Natural killer cell (primary cell): ENCODE data around the gene SYNE2. TPM values are rescaled to one million over a fixed set of nuclear protein-coding genes. Genes with fewer than 3 reads are reported as not detected.

Experiments used
- ATAC-seq, 3 donors: fragments of 150-1000 bp in 2 of 3; fragments of 200-7000 bp in 1 of 3; cut with Tn5 transposase; 1 replicate in 1 of 3; 2 replicates in 2 of 3; pipeline ENCODE4 v1.10.0; 2021; ENCODE audit warnings: mild to moderate bottlenecking in 2 of 3, moderate library complexity in 2 of 3
- DNase-seq, 2 donors: peaks; one replicate each; pipeline versions ENCODE4 v3.0.0 to v3.0.0-alpha.2; 2013 to 2021; ENCODE audit warnings: mixed read lengths in 1 of 2
- H3K27ac ChIP-seq: one replicate; pipeline ENCODE4 v1.5.1; 2013; ENCODE audit warnings: mild to moderate bottlenecking, low read length
- H3K27me3 ChIP-seq: one replicate; pipeline ENCODE4 v1.6.1; 2013; ENCODE audit warnings: low read length; ENCODE audit not compliant: control insufficient read depth, insufficient read depth
- H3K36me3 ChIP-seq: one replicate; pipeline ENCODE4 v1.6.1; 2013; ENCODE audit warnings: low read length; ENCODE audit not compliant: control insufficient read depth, insufficient read depth
- H3K4me1 ChIP-seq: one replicate; pipeline ENCODE4 v1.6.1; 2013; ENCODE audit warnings: low read length; ENCODE audit not compliant: control insufficient read depth, insufficient read depth
- H3K4me3 ChIP-seq: one replicate; pipeline ENCODE4 v1.5.1; 2013; ENCODE audit warnings: low read length
- H3K9me3 ChIP-seq: one replicate; pipeline ENCODE4 v1.6.1; 2013; ENCODE audit warnings: low read length; ENCODE audit not compliant: control insufficient read depth, insufficient read depth
- H3K27ac Mint-ChIP-seq, 2 donors: one replicate each; pipeline ENCODE4 v1.8.0; 2022; ENCODE audit warnings: mild to moderate bottlenecking in 2 of 2, mixed read lengths in 2 of 2, moderate library complexity in 1 of 2
- H3K27me3 Mint-ChIP-seq, 2 donors: one replicate each; pipeline ENCODE4 v1.8.0; 2022; ENCODE audit warnings: low read depth in 2 of 2, mixed read lengths in 2 of 2
- H3K36me3 Mint-ChIP-seq: one replicate; pipeline ENCODE4 v1.8.0; 2022; ENCODE audit warnings: mixed read lengths
- H3K4me1 Mint-ChIP-seq, 2 donors: one replicate each; pipeline ENCODE4 v1.8.0; 2022; ENCODE audit warnings: mixed read lengths in 2 of 2
- H3K4me3 Mint-ChIP-seq: one replicate; pipeline ENCODE4 v1.8.0; 2022; ENCODE audit warnings: mild to moderate bottlenecking, moderate library complexity, mixed read lengths
- H3K9me3 Mint-ChIP-seq, 2 donors: one replicate each; pipeline ENCODE4 v1.8.0; 2022; ENCODE audit warnings: mixed read lengths in 2 of 2
- WGBS: methylation state at CpG from one replicate; pipeline ENCODE4 v1.1.7; 2013; ENCODE audit warnings: missing lambda C conversion rate; ENCODE audit not compliant: insufficient coverage; 5-methylcytosine and 5-hydroxymethylcytosine counted together
- intact Hi-C: fragments of 100-400 bp; cut with micrococcal nuclease; formaldehyde crosslinking; loops from one replicate; pipeline ENCODE4 v1.14.2; 2022
- total RNA-seq, 4 donors: library from RNA; stranded (reverse); fragments of 120-200 nt in 1 of 4; gene quantifications; one replicate each; pipeline versions ENCODE4 v1.2.3 to v1.2.4, GENCODE V29; 2013 to 2022
- TF ChIP-seq, protein P1 (sequence below): fragments of 200-600 bp; IDR thresholded peaks from one replicate; pipeline ENCODE4 v1.8.0; 2022; ENCODE audit warnings: antibody characterized with exemption

Gene SYNE2
- total RNA-seq, 3 donors from 2014 or later (not counting 1 experiment from before 2014, with no cell fraction given): 325 to 434 (median 373) TPM

DNA sequence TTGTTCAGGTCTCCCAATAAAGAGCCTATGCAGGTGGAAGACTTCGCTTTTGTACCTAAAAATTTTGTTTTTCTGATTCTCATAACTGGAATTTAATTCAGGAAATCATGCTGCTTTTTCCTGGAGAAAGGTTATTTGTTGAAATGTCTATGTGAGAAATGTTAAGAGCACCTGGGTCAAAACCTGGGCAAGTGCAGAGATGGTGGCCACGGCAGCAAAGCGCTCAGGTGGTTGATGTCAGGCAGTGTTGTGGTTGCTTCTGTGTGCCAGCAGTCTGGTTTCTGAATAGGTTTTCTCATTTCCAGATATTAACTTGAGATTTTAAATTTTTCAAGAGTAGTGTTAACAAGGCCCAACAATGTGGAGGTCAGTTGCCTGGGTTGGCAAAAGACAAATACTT is 345.2 kb downstream of the SYNE2 start:
- DNase-seq: no peak
- Mint-ChIP-seq H3K36me3 (no peaks in the 10 kb centered on the region), H3K9me3 (no peaks in the 10 kb centered on the region), H3K27me3 (no peaks in the 10 kb centered on the region), H3K4me3 (no peak overlapping the region), H3K4me1 (peaks cover 40 to 41% of the 10 kb centered on the region in 2 donors), H3K27ac (peak overlapping the region; percentile 68 to 82)
- TF ChIP-seq, protein P1, sequence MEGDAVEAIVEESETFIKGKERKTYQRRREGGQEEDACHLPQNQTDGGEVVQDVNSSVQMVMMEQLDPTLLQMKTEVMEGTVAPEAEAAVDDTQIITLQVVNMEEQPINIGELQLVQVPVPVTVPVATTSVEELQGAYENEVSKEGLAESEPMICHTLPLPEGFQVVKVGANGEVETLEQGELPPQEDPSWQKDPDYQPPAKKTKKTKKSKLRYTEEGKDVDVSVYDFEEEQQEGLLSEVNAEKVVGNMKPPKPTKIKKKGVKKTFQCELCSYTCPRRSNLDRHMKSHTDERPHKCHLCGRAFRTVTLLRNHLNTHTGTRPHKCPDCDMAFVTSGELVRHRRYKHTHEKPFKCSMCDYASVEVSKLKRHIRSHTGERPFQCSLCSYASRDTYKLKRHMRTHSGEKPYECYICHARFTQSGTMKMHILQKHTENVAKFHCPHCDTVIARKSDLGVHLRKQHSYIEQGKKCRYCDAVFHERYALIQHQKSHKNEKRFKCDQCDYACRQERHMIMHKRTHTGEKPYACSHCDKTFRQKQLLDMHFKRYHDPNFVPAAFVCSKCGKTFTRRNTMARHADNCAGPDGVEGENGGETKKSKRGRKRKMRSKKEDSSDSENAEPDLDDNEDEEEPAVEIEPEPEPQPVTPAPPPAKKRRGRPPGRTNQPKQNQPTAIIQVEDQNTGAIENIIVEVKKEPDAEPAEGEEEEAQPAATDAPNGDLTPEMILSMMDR: no peak
- Histone ChIP-seq H3K4me3 (no peak overlapping the region), H3K9me3 (no peaks in the 10 kb centered on the region), H3K4me1 (peaks cover 4% of the 10 kb centered on the region), H3K27me3 (no peaks in the 10 kb centered on the region), H3K36me3 (peaks cover 2% of the 10 kb centered on the region), H3K27ac (no peak overlapping the region)
- no peak for ATAC-seq
- WGBS: 97% methylated on average over 3 of the region's 3 CpGs
- intact Hi-C loops: no loop called here

GRCh38 chr14:64198486-64198885 is 345.7 kb downstream of the SYNE2 start:
- DNase-seq: no peak
- 89% methylated on average over 3 of the region's 3 CpGs for WGBS
- Histone ChIP-seq H3K27ac (no peak overlapping the region), H3K4me1 (peaks cover 4% of the 10 kb centered on the region), H3K36me3 (no peaks in the 10 kb centered on the region), H3K9me3 (no peaks in the 10 kb centered on the region), H3K27me3 (no peaks in the 10 kb centered on the region), H3K4me3 (no peak overlapping the region)
- TF ChIP-seq, protein P1: no peak
- no peak overlapping the region for H3K4me3 Mint-ChIP-seq
- H3K9me3 Mint-ChIP-seq: no peaks in the 10 kb centered on the region
- no peaks in the 10 kb centered on the region for H3K27me3 Mint-ChIP-seq
- no peak for ATAC-seq
- no peak overlapping the region for H3K27ac Mint-ChIP-seq
- H3K4me1 Mint-ChIP-seq: peaks cover 40 to 41% of the 10 kb centered on the region in 2 donors
- H3K36me3 Mint-ChIP-seq: no peaks in the 10 kb centered on the region
- intact Hi-C loops: no loop called here

DNA sequence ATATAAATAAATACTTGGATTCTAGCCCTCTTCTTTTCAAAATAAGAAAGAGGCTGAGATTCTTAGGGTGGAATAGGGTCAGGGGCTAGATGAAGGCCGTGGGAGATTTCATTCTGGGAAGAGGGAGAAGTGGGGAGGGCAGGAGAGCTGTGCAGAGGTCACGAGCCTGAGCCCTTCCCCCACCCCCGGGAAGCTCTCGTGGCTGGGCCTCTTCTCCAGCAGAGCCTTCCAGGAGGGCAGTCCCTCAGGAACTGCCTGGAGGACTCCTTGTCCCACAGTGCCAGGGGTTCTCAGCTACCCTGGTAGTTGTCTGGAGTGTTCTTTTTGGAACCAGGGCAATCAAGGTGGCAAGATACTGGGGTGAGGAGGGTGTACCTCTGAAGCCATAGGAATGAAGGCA is 347.4 kb downstream of the SYNE2 start:
- no peaks in the 10 kb centered on the region for H3K36me3 Mint-ChIP-seq
- H3K4me1 Mint-ChIP-seq: peaks cover 25 to 37% of the 10 kb centered on the region in 2 donors
- H3K9me3 ChIP-seq: no peaks in the 10 kb centered on the region
- ATAC-seq (no peak), DNase-seq (no peak)
- peaks cover 4% of the 10 kb centered on the region for H3K4me1 ChIP-seq
- no peak overlapping the region for H3K4me3 Mint-ChIP-seq
- no peaks in the 10 kb centered on the region for H3K27me3 ChIP-seq
- peak overlapping the region in 1 of 2 donors; percentile 40 for H3K27ac Mint-ChIP-seq
- intact Hi-C loops: no loop called here
- H3K4me3 ChIP-seq: no peak overlapping the region
- no peaks in the 10 kb centered on the region for H3K9me3 Mint-ChIP-seq
- WGBS: 88% methylated on average over 4 of the region's 4 CpGs
- no peak overlapping the region for H3K27ac ChIP-seq
- H3K36me3 ChIP-seq: peaks cover 4% of the 10 kb centered on the region
- no peaks in the 10 kb centered on the region for H3K27me3 Mint-ChIP-seq
- TF ChIP-seq, protein P1: no peak

DNA sequence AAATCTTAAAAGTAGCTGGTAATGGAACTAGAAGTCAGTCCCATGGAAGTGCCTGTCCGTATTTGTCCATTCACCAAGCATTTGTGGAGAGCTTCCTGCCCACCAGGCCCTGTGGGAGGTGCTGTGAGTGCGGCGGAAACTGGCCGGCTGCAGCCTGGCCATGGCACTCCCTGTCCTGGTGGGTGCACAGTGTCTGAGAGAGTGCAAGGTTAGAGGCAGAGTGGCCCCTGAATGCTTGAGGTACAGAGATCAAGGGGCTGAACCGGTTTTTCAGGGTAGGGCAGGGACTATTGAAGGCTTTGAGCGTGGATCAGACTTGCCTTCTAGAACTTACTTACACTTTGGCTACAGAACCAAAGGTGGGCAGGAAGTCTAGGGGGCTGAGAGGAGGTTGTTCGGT is 348.5 kb downstream of the SYNE2 start:
- Mint-ChIP-seq H3K36me3 (no peaks in the 10 kb centered on the region), H3K27ac (peak overlapping the region in 1 of 2 donors; percentile 25), H3K9me3 (no peaks in the 10 kb centered on the region), H3K27me3 (no peaks in the 10 kb centered on the region), H3K4me1 (peaks cover 22 to 34% of the 10 kb centered on the region in 2 donors), H3K4me3 (no peak overlapping the region)
- Histone ChIP-seq H3K36me3 (peaks cover 4% of the 10 kb centered on the region), H3K9me3 (no peaks in the 10 kb centered on the region), H3K4me1 (peaks cover 4% of the 10 kb centered on the region), H3K4me3 (no peak overlapping the region), H3K27ac (no peak overlapping the region), H3K27me3 (no peaks in the 10 kb centered on the region)
- no peak for ATAC-seq
- intact Hi-C loops: no loop called here
- 95% methylated on average over 7 of the region's 7 CpGs for WGBS
- TF ChIP-seq, protein P1: no peak
- DNase-seq: no peak
